HG03457 (cell line): ENCODE data around the gene KIF6.

Experiments
- ATAC-seq: cut with Tn5 transposase; IDR thresholded peaks from one replicate; pipeline ENCODE4 v1.9.1; 2021; ENCODE audit warnings: moderate number of reproducible peaks; ENCODE audit not compliant: unreplicated experiment

KIF6 gene

GRCh38 chr6:39330057-39330456 lies 395.2 kb downstream of the KIF6 start:
- no peak for ATAC-seq

GRCh38 chr6:39328066-39328465 lies 397.1 kb downstream of the KIF6 start:
- no peak for ATAC-seq

DNA sequence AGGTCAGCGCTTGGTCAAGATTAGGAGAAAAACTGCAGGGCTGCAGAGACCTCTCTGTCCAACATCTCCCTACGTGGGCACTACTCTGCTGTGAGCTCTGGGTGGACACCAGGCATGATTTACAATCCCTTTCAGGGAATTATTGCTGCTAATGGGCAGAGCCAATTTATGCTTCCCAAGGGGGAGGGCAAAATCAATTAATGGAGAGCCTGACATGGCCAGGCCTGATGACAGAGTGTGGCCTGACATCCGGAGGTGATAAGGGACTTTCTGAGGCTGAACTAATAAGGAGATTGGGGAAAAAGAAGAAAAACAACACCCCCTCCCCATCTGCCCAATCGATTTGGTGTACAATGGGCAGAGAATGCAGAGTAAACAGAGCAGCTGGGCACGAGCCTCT lies 397.7 kb downstream of the KIF6 start:
- no peak for ATAC-seq

DNA sequence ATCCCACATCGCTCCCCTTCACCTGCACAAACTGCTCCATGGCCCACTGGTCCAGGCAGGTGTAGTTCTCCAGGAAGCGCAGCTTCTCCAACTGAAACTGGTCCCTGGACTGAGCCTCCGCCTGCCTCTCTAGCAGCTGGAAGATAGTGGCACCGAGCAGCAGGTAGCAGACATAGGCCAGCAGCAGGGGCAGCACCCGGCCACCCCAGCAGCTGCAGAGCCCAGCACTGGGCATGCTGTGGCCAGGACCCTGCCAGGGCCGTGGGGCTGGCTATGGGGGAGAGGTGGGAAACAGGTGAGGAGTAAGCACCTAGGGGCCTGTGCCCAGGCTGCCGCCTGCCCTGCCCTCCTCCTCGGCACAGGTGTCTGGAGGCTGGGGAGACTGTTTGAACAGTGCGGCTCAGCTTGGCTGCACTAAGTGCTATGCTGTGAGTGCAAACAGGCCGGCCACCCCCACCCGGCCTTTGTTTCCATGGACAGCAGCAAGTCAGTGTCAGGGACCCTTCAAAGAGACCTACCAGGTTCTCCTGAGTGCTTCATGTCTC lies 402.8 kb downstream of the KIF6 start, which contains the start of gene KCNK16:
KCNK16 (minus strand) TSS at position 397 of the 545 bp plus-strand sequence; CDS start at position 235, 162 bp downstream.
- ATAC-seq, result no peak

DNA sequence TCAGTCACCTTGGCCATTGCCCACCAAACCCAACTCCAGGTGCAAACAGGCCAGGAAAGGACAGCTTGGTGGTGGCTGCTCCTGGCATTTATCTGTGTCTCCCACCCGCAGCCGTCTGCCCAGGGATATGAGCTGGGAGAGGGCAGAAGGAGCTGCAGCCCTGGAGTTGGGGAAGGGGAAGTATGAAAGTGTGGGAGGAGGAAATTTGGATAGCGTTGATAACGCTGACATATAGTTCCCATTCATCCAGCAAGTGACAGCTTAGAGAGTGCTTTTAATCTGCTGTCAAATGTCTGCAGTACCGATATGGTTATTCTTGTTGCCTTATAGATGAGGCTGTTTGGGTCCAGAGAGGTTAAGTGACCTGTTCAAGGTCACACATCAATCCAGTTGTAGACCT lies 403.4 kb downstream of the KIF6 start:
- no peak for ATAC-seq

GRCh38 chr6:39320363-39320984 lies 404.7 kb downstream of the KIF6 start:
- no peak for ATAC-seq

- no peak for ATAC-seq
Observed at GRCh38 chr6:39319621-39320362, 405.4 kb downstream of the KIF6 start.

- no peak for ATAC-seq
Observed at GRCh38 chr6:39317256-39317655, 408.0 kb downstream of the KIF6 start.

- ATAC-seq, result no peak
Observed at GRCh38 chr6:39314273-39314795, 410.9 kb downstream of the KIF6 start, which contains the start of gene KCNK17. Gene KCNK17 (minus strand): TSS chr6:39314419. CDS start chr6:39314320, 99 bp downstream.

- no peak for ATAC-seq
Observed at GRCh38 chr6:39313526-39314272, 411.5 kb downstream of the KIF6 start.

DNA sequence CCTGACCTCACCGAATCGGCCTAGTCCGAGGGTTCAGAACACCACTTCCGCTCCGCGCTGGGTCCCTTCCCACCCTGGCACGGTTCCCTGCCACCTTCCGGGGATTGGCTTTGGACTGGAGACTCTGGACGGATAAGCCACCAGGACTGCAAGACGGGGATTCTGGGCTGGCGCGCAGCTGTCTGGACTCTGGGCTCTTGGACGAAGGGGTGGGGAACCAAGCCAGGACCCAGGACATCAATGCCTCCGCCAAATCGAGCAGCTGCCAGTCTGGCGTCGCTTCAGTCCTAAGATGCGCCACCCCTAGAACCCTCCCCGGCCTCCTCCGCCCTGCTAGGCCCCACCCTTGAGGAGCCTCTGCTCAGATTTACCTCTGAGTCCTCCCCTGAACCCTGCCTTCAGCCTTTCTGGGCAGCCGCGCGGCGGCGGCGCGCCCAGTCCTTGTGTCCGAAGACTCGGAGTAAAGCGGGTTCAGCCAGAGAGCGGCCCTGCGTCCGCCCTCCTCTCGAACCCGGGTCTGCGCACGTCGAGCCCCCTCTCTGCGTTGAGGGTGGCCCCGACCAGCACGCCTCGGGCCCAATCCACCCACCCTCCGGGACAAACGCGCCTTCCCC lies 412.2 kb downstream of the KIF6 start:
- no peak for ATAC-seq

DNA sequence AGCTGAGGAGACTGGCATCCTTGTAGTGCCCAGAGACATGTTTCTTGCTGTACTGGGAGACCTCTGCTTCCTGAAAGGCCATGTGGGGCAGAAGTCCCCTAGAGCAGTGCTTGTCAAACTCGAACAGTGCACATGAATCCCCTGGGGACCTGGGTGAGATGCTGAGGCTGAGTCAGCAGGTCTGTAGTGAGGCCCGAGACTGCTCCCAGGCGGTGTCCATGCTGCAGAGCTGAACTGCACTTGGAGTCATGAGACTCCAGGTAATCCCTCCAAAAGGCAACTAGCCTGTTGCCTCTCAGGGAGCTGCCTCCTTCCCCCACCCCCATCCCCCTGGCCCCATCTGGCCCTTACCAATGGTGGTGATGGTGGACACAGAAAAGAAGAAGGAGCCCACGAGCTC lies 414.7 kb downstream of the KIF6 start:
- ATAC-seq, result no peak

DNA sequence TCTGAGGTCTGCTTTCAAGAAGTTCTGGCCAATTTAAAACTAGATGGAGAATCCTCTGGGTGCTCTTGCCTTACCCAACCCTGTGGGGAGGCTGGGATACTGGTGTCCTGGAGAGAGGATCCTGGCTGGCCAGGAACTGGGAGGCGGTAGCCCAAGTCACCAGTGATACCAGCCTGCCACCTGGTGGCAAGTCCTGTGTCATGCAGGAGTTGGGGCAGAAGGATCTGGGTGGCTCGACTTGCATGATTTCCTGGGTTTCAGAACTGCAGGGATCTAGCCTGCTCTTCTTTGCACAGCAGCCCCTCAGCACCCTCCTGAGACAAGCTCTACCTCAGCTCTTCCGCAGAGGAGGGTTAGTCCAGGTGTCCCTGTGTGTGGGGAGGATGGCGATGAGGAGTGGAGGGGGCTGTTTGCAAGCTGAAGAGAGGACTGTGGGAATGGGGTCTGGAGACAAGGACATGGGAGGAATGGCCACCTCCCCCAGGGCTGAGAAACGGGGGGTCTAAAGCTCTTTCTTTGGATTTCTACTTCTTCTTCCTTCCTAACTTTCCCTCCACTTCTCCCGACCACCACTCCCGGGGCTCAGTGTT lies 415.2 kb downstream of the KIF6 start:
- ATAC-seq, result no peak

DNA sequence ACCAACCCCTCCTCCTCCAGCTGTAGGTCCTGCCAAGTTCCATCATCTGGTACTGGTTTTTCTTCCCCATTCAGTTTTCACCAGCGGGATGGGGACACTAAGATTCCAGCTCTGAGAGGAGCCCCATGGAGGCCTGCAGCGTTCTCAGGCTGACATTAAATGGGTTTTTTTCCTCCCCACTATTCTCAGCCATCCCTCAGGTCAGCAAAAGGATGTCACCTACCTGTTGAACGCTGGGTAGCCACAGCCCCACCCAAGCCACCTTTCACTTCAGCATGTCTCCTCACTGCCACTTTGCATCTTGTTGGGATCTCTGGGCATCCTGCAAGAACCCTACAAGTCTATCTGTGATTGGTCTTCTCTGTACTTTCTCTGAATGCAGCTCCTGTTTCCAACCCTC lies 417.7 kb downstream of the KIF6 start:
- no peak for ATAC-seq

DNA sequence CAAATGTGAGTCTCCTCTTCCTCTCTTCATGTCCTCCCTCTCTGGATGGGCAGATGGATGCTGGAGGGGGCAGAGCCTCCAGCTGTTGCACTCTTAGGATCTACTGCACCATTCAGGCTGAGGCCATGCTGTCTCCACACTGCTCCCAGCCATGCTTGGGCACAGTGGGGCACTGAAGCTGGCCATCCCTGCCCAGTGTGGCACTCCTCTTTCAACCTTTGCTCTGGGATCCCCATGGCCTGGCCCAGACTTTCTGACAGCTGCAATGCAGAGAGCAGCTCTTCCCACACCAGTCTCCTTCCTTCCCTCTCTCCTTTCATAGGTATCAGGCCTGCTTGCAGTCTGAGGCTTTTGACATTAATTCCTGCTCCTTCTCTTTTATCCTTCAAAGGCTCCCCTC lies 420.3 kb downstream of the KIF6 start:
- ATAC-seq, result no peak

GRCh38 chr6:39303425-39304153 lies 421.6 kb downstream of the KIF6 start:
- ATAC-seq, result no peak

DNA sequence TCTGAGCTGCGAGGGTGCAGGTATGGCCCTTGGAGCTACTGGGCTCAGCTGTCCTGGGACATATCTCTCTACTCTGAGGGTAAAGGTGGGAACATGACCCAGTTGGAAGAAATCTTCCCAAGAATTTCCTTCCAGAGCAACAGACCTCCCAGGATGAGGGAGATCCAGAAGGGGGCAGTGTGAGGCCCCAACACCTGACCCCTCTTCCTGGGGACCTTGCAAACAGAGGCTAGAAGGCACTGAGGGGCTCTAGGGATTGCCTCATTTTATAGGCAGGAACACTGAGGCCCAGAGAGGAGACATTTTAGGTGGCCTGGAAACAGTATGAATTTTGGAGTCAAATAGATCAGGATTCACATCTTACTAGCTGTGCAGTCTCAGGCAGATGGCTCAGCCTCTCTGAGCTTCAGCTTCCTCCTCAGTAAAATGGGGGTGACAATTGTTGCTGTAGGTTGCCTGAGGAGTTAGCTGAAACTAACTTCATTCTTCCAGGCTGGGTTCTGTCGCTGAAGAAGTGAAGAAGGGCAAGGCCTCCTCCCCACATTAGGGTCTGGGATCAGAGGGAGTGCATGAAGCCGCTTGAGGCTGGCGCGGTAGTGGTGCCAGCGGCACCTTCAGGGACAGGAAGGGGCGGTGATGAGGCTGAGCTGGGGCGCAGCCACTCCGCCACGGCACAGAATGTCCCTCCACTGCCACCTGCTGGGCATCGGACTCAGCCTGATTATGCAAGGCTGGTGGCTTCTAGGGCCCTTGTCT lies 422.4 kb downstream of the KIF6 start:
- peak; percentile 76 for ATAC-seq

- ATAC-seq, result no peak
Observed at GRCh38 chr6:39302011-39302410, 423.2 kb downstream of the KIF6 start.

- ATAC-seq, result no peak
Observed at GRCh38 chr6:39301606-39302005, 423.6 kb downstream of the KIF6 start.
